Measurements from ENCODE around the gene GRAMD2A. TPM values are rescaled to one million over a fixed set of nuclear protein-coding genes. Genes with fewer than 3 reads are reported as not detected.

The GRAMD2A gene
- total RNA-seq, 1 experiment from 2014 or later = 1.3 TPM

DNA sequence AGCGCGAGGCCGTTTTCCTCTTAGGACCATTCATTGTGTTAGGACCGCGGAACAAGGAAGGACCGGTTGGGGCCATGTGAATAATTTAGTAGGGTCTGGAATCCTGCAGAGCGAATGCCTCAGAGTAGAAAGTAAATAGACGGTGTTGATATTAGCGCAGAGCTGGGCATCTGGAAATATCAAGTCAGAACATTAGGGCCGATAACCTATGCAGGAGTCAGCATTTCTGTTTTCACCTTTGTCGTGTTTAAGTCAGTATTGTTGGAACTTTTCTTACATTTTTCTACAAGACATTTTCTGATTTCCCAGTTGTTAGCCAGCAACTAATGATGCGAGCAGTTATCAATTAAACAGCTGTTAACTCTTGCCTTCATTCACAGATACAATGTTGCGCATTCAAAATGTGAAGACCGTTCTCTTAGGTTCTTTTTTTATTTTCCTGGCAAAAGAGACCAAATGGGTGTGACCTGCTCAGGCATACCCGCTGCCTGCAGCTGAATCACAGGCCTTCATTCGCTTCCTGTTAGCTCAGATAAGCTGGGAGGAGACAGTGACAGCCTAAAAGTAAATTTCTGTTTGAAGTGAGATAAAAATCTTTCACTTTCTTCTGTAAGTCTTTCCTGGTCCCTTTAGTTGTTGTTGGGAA, 34.4 kb upstream of the GRAMD2A start:
- Histone ChIP-seq H2AK5ac (ENCODE audit: insufficient read length, low read length) (no peak overlapping the region), H3T11ph (ENCODE audit: low read length) (no peak overlapping the region), H4K20me1 (ENCODE audit: control insufficient read depth, insufficient read depth, insufficient read length) (no peaks in the 10 kb centered on the region), H2BK15ac (ENCODE audit: low read depth, low read length) (no peak overlapping the region), H4K5ac (ENCODE audit: insufficient read length, low read depth, low read length) (no peak overlapping the region), H3K27me3 (ENCODE audit: insufficient read depth, low read length) (no peaks in the 10 kb centered on the region), H2BK120ac (ENCODE audit: low read depth, low read length, poor library complexity, severe bottlenecking) (no peak overlapping the region), H2BK12ac (ENCODE audit: insufficient read length, low read depth, low read length) (no peak overlapping the region), H3K27ac (ENCODE audit: insufficient read length, low read depth, low read length) (peak overlapping the region; percentile 2), H3K9me3 (ENCODE audit: control insufficient read depth, low read depth, low read length) (no peaks in the 10 kb centered on the region), H3K14ac (ENCODE audit: insufficient read depth, low read length) (no peak overlapping the region; the same call in 1 of the 2 replicates), H3K79me2 (ENCODE audit: insufficient read depth, low read length) (peaks cover 31% of the 10 kb centered on the region; the same call in 1 of the 2 replicates), H3K4me2 (ENCODE audit: insufficient read depth, insufficient read length, low read length) (peak overlapping the region; percentile 65), H3K4ac (ENCODE audit: low read depth, low read length) (no peak overlapping the region), H3K23me2 (ENCODE audit: insufficient read length, low read depth, low read length, poor library complexity, severe bottlenecking) (peaks cover 19% of the 10 kb centered on the region), H2BK5ac (ENCODE audit: insufficient read length, low read length) (no peak overlapping the region), H3K4me1 (ENCODE audit: insufficient read depth, low read length) (peaks cover 13% of the 10 kb centered on the region; the same call in 1 of the 2 replicates), H3K56ac (ENCODE audit: insufficient read length, low read depth, low read length) (no peak overlapping the region), H2AFZ (ENCODE audit: low read length) (no peak overlapping the region), H4K91ac (ENCODE audit: insufficient read length, low read depth, low read length) (no peak overlapping the region), H4K8ac (replicated peaks; ENCODE audit: insufficient read length, low read depth, low read length) (no peak overlapping the region), H2BK20ac (ENCODE audit: low read depth, low read length, poor library complexity, severe bottlenecking) (no peak overlapping the region), H3K79me1 (ENCODE audit: insufficient read depth, low read depth, low read length, poor library complexity, severe bottlenecking) (no peaks in the 10 kb centered on the region), H3K23ac (ENCODE audit: insufficient read length, low read depth, low read length) (no peak overlapping the region), H3K9ac (ENCODE audit: extremely low read depth, insufficient read length, low read length) (peak overlapping the region; percentile 65), H3K18ac (ENCODE audit: insufficient read length, low read depth, low read length) (no peak overlapping the region)
- Mint-ChIP-seq H3K27me3 (ENCODE audit: low read depth) (peaks cover 48% of the 10 kb centered on the region), H3K9me3 (no peaks in the 10 kb centered on the region; a peak in 2 of 5 replicates), H3K36me3 (ENCODE audit: insufficient read depth in 1 of 3, low read depth in 3 of 3) (peaks cover 0 to 17% (median 14%) of the 10 kb centered on the region in 3 experiments; a peak in 5 of 7 replicates), H3K4me3 (peak overlapping the region; percentile 97 to 99), H3K27ac (peak overlapping the region; percentile 91 to 94 (median 93); a peak in 6 of 7 replicates), H3K4me1 (peaks cover 35 to 37% of the 10 kb centered on the region in 2 experiments)
- no CpG with 5 or more reads among the region's 16 CpGs for WGBS (ENCODE audit: extremely low coverage, insufficient read length, low lambda C conversion rate)
- TF ChIP-seq, protein P1, sequence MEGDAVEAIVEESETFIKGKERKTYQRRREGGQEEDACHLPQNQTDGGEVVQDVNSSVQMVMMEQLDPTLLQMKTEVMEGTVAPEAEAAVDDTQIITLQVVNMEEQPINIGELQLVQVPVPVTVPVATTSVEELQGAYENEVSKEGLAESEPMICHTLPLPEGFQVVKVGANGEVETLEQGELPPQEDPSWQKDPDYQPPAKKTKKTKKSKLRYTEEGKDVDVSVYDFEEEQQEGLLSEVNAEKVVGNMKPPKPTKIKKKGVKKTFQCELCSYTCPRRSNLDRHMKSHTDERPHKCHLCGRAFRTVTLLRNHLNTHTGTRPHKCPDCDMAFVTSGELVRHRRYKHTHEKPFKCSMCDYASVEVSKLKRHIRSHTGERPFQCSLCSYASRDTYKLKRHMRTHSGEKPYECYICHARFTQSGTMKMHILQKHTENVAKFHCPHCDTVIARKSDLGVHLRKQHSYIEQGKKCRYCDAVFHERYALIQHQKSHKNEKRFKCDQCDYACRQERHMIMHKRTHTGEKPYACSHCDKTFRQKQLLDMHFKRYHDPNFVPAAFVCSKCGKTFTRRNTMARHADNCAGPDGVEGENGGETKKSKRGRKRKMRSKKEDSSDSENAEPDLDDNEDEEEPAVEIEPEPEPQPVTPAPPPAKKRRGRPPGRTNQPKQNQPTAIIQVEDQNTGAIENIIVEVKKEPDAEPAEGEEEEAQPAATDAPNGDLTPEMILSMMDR (conservative IDR thresholded peaks at IDR 0.05) = no peak
- no peak for DNase-seq
